Spleen (tissue), 11 donors: Measurements from ENCODE around the gene SYT17. TPM values are rescaled to one million over a fixed set of nuclear protein-coding genes. Genes with fewer than 3 reads are reported as not detected.
A peak's percentile ranks its signal among the peaks of the same experiment; 100 is the strongest.

Experiments used
- DNase-seq: peaks from one replicate; pipeline ENCODE4 v3.0.0-alpha.2; 2020
- H3K27ac ChIP-seq, 8 donors: fragments of 200-600 bp; sonication (generic) in 7 of 8; 1 replicate in 4 of 8; 2 replicates in 4 of 8; pipeline versions ENCODE4 v1.5.0 to v1.8.0; 2016 to 2021; ENCODE audit warnings: inconsistent platforms in 4 of 8, mild to moderate bottlenecking in 4 of 8, moderate library complexity in 1 of 8
- H3K27me3 ChIP-seq, 7 donors: fragments of 200-600 bp; sonication (generic) in 6 of 7; replicated peaks in 1 of 7; 1 replicate in 4 of 7; 2 replicates in 3 of 7; pipeline versions ENCODE4 v1.5.0 to v1.8.0; 2016 to 2021; ENCODE audit warnings: inconsistent platforms in 3 of 7, mild to moderate bottlenecking in 1 of 7
- H3K36me3 ChIP-seq, 6 donors: fragments of 200-600 bp; sonication (generic) in 5 of 6; 1 replicate in 4 of 6; 2 replicates in 2 of 6; pipeline versions ENCODE4 v1.5.0 to v1.8.0; 2016 to 2021; ENCODE audit warnings: inconsistent platforms in 2 of 6
- H3K4me1 ChIP-seq, 6 donors: fragments of 200-600 bp; sonication (generic) in 5 of 6; 1 replicate in 3 of 6; 2 replicates in 3 of 6; pipeline versions ENCODE4 v1.5.0 to v1.8.0; 2016 to 2021; ENCODE audit warnings: inconsistent platforms in 3 of 6
- H3K4me3 ChIP-seq, 8 donors: fragments of 200-600 bp; sonication (generic) in 7 of 8; 1 replicate in 4 of 8; 2 replicates in 4 of 8; pipeline versions ENCODE4 v1.5.0 to v1.8.0; 2016 to 2021; ENCODE audit warnings: inconsistent platforms in 4 of 8, mild to moderate bottlenecking in 4 of 8, moderate library complexity in 2 of 8
- H3K9me3 ChIP-seq, 8 donors: fragments of 200-600 bp; sonication (generic) in 7 of 8; 1 replicate in 4 of 8; 2 replicates in 4 of 8; pipeline versions ENCODE4 v1.5.0 to v1.8.0; 2016 to 2021; ENCODE audit warnings: inconsistent platforms in 4 of 8
- POLR2A ChIP-seq, 3 donors: fragments of 450-650 bp; IDR thresholded peaks; one replicate each; pipeline ENCODE4 v1.5.1; 2017; ENCODE audit warnings: antibody characterized with exemption in 3 of 3, mild to moderate bottlenecking in 1 of 3
- POLR2AphosphoS5 ChIP-seq, 3 donors: sonication (generic); formaldehyde crosslinking; IDR thresholded peaks; one replicate each; pipeline ENCODE4 v1.5.1; 2017; ENCODE audit warnings: antibody characterized with exemption in 3 of 3
- WGBS, 5 donors: extraction: QIAGEN DNeasy Blood & Tissue Kit in 3 of 5; methylation state at CpG; one replicate each; pipeline versions ENCODE4 v1.1.5 to v1.1.7; 2013 to 2018; 5-methylcytosine and 5-hydroxymethylcytosine counted together
- intact Hi-C: fragments of 100-400 bp; cut with DNase I; formaldehyde crosslinking; loops from one replicate; pipeline ENCODE4 v1.15.0; 2023; ENCODE audit warnings: low total_unique reads
- polyA plus RNA-seq, 3 donors: library from polyadenylated mRNA; stranded (reverse); fragments of 200-250 nt; gene quantifications; one replicate each; pipeline ENCODE4 v1.2.1, GENCODE V29; 2013
- total RNA-seq, 7 donors: library from RNA; depleted of rRNA in 3 of 7; stranded (reverse); fragments of >200 nt in 3 of 7; fragmentation: NEBNext Ultra II Directional in 4 of 7; extraction: Animal tissue kit (Norgen Biotek cat#: 25700) in 4 of 7; gene quantifications; one replicate each; pipeline versions ENCODE4 v1.1.0 to v1.2.1, GENCODE V29; 2016 to 2021
- TF ChIP-seq, protein P1 (sequence below), 11 experiments: fragments of 200-600 bp in 7 of 11; fragments of 450-650 bp in 4 of 11; sonication (generic) in 4 of 11; IDR thresholded peaks in 8 of 11; conservative IDR thresholded peaks in 3 of 11; 1 replicate in 7 of 11; 2 replicates in 4 of 11; pipeline versions ENCODE4 v1.4.0 to v1.8.0; 2016 to 2021; ENCODE audit warnings: antibody characterized with exemption in 11 of 11, inconsistent platforms in 4 of 11, mild to moderate bottlenecking in 1 of 11
- donor health status: healthy with polysubstance abuse.
- donor health status: DM: no; HTN: no; CAD: no; lungs with moderate emphysema.
- donor health status: DM: no; HTN: no; CAD: no.
- donor health status: Bipolar disorder and iron deficiency.
- donor health status: healthy.
- donor health status: DM: no; HTN: no; CAD: no.
- donor health status: DM: yes; HTN: yes; CAD: no.

SYT17 gene
- total and polyA plus RNA-seq, 10 donors: 1.2 to 3.7 (median 2.0) TPM

DNA sequence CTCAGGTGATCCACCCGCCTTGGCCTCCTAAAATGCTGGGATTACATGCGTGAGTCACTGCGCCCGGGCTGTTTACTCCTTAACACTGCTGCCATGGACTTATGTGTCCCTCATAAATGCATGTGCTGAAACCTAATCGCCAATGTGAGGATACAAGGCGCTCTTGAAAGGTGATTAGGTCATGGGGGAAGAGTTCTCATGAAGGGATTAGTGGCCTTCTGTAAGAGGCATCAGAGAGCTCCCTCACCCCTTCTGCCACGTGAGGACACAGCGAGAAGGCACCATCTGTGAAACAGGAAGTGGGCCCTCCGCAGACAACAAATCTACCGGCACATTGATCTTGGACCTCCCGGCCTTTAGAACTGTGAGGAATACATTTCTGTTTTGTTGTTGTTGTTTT lies 35.1 kb upstream of the SYT17 start:
- Histone ChIP-seq H3K27me3 (no peaks in the 10 kb centered on the region), H3K27ac (peak overlapping the region in 4 of 8 donors; percentile 13 to 77 (median 38)), H3K36me3 (no peaks in the 10 kb centered on the region), H3K9me3 (no peaks in the 10 kb centered on the region), H3K4me3 (no peak overlapping the region), H3K4me1 (peaks cover 7 to 68% (median 25%) of the 10 kb centered on the region in 6 donors)
- intact Hi-C loops: no loop called here
- TF ChIP-seq, protein P1, sequence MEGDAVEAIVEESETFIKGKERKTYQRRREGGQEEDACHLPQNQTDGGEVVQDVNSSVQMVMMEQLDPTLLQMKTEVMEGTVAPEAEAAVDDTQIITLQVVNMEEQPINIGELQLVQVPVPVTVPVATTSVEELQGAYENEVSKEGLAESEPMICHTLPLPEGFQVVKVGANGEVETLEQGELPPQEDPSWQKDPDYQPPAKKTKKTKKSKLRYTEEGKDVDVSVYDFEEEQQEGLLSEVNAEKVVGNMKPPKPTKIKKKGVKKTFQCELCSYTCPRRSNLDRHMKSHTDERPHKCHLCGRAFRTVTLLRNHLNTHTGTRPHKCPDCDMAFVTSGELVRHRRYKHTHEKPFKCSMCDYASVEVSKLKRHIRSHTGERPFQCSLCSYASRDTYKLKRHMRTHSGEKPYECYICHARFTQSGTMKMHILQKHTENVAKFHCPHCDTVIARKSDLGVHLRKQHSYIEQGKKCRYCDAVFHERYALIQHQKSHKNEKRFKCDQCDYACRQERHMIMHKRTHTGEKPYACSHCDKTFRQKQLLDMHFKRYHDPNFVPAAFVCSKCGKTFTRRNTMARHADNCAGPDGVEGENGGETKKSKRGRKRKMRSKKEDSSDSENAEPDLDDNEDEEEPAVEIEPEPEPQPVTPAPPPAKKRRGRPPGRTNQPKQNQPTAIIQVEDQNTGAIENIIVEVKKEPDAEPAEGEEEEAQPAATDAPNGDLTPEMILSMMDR (IDR thresholded peaks at IDR 0.05 in 8 of 11, conservative IDR thresholded peaks at IDR 0.05 in 3 of 11): no peak
- TF ChIP-seq POLR2AphosphoS5 (IDR thresholded peaks at IDR 0.05) (no peak), POLR2A (IDR thresholded peaks at IDR 0.05) (no peak)
- DNase-seq: no peak
- 68 to 79% (median 69%) methylated on average over 11 of the region's 11 CpGs for WGBS, 5 donors

DNA sequence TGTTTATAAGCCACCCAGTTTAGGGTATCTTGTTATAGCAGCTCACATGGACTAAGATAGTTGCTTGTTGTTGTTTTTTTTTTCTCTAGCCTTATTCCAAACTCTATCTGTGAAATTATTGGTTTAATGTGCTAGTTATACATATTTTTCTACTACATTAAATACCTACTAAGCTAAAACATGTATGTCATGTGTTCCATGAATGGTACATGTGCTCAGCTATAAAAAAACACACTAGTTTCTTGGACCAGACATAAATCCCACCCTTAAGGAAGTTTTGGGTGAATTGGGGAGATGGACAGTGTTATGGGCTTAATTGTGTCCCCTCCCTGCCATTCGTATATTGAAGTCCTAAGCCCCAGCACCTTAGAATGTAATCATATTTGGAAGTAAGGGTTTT lies 34.4 kb upstream of the SYT17 start:
- intact Hi-C loops: no loop called here
- H3K36me3 ChIP-seq: no peaks in the 10 kb centered on the region
- H3K27me3 ChIP-seq: no peaks in the 10 kb centered on the region
- H3K9me3 ChIP-seq: no peaks in the 10 kb centered on the region
- H3K4me3 ChIP-seq: no peak overlapping the region
- WGBS, 5 donors: 83 to 96% (median 88%) methylated on average over 1 of the region's 1 CpG
- no peak overlapping the region for H3K27ac ChIP-seq
- DNase-seq: no peak
- TF ChIP-seq, protein P1 (IDR thresholded peaks at IDR 0.05 in 8 of 11, conservative IDR thresholded peaks at IDR 0.05 in 3 of 11): no peak
- no peak for TF ChIP-seq POLR2A (IDR thresholded peaks at IDR 0.05)
- TF ChIP-seq POLR2AphosphoS5 (IDR thresholded peaks at IDR 0.05): no peak
- H3K4me1 ChIP-seq: peaks cover 7 to 66% (median 25%) of the 10 kb centered on the region in 6 donors

DNA sequence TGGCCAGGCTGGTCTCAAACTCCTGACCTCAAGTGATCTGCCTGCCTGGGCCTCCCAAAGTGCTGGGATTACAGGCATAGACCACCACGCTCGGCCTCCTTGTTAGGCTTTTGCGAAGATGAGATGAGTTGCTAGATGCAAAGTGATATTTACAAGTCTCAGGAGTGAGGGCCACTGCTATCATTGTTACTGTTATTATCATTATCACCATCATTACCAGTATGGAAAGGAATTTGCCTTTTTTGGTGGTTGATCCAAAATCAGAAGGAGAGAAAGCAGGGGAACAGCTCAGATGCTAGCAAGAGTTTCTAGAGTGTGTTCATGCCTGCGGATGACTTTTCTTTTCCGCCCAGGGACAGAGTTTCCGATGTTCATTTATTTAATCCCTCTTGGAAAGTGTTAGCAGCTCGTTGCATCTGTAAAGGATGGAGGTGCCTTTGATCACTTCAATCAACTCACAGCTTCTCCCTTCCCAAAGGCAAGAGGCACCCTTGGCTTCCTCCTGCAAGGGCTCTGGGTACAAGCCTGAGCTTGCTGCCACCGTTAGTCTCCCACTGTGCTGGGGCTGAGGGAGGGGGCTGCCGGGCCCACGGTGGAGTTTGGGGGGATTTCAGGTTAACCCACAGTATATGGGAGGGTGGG lies 32.7 kb upstream of the SYT17 start:
- Histone ChIP-seq H3K4me1 (peaks cover 7 to 65% (median 23%) of the 10 kb centered on the region in 6 donors), H3K9me3 (no peaks in the 10 kb centered on the region), H3K36me3 (no peaks in the 10 kb centered on the region), H3K27me3 (no peaks in the 10 kb centered on the region), H3K27ac (no peak overlapping the region), H3K4me3 (no peak overlapping the region)
- TF ChIP-seq, protein P1 (IDR thresholded peaks at IDR 0.05 in 8 of 11, conservative IDR thresholded peaks at IDR 0.05 in 3 of 11): no peak
- TF ChIP-seq POLR2AphosphoS5 (IDR thresholded peaks at IDR 0.05) (no peak), POLR2A (IDR thresholded peaks at IDR 0.05) (no peak)
- intact Hi-C loops: no loop called here
- WGBS, 5 donors: 84 to 91% (median 85%) methylated on average over 10 of the region's 10 CpGs
- no peak for DNase-seq

DNA sequence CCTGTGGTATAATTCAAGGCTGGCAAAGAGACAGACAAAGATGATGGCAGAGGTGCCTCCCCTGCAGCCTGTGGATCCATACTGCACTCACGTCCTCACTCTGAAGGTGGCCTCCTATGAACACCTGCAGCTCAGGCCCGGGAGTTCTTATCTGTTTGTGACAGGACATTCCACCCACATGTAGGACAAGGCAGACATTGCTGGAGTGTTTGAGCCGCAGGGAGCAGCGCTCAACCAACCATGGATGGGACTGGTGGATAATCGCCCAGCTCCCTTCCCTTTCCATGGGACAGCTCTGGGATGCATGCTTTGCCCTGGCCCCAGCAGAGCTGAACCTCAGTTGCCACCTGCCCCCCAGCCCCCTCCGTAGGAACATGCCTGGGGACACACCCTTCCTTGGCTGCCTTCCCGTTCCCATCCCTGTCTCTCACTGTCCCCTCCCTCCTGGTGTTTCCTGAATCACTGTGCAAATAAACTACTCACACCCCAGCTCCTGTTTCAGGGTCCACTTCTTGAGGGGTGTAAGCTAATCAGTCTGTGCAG lies 32.1 kb upstream of the SYT17 start:
- 54 to 67% (median 59%) methylated on average over 6 to 7 of the region's 7 CpGs for WGBS, 5 donors
- Histone ChIP-seq H3K36me3 (no peaks in the 10 kb centered on the region), H3K4me1 (peaks cover 2 to 59% (median 17%) of the 10 kb centered on the region in 6 donors), H3K9me3 (no peaks in the 10 kb centered on the region), H3K27me3 (no peaks in the 10 kb centered on the region), H3K27ac (no peak overlapping the region), H3K4me3 (no peak overlapping the region)
- intact Hi-C loops: no loop called here
- no peak for DNase-seq
- TF ChIP-seq POLR2AphosphoS5 (IDR thresholded peaks at IDR 0.05) (no peak), POLR2A (IDR thresholded peaks at IDR 0.05) (no peak)
- TF ChIP-seq, protein P1 (IDR thresholded peaks at IDR 0.05 in 8 of 11, conservative IDR thresholded peaks at IDR 0.05 in 3 of 11): no peak
